ENCODE measurements around the gene PAX8. TPM values are rescaled to one million over a fixed set of nuclear protein-coding genes. Genes with fewer than 3 reads are reported as not detected.

PAX8 gene
- total RNA-seq, 1 experiment from 2014 or later = 3.4 TPM

- H3K79me2 ChIP-seq (ENCODE audit: low read length) = no peaks in the 10 kb centered on the region
- no peak overlapping the region for H3K9ac ChIP-seq (ENCODE audit: low read length)
- CTCF ChIA-PET = no interaction called here
- H4K20me1 ChIP-seq (ENCODE audit: low read length) = no peaks in the 10 kb centered on the region
- ATAC-seq (no peak), DNase-seq (no peak)
- H3K4me2 ChIP-seq (ENCODE audit: low read length) = no peak overlapping the region
- POLR2A ChIA-PET (ENCODE audit: unreplicated experiment) = no interaction called here
- H3F3A ChIP-seq (ENCODE audit: low read length, unreplicated experiment) = no peaks in the 10 kb centered on the region
- H3K36me3 ChIP-seq (ENCODE audit: low read depth, low read length) = no peaks in the 10 kb centered on the region
- H3K27me3 ChIP-seq (ENCODE audit: low read length) = no peaks in the 10 kb centered on the region
- no peaks in the 10 kb centered on the region for H3K9me2 ChIP-seq (replicated peaks; ENCODE audit: low read length)
- no peak overlapping the region for H3K27ac ChIP-seq (ENCODE audit: low read length)
- TF ChIP-seq EZH2phosphoT487 (IDR thresholded peaks at IDR 0.05; ENCODE audit: borderline replicate concordance, low read length) (no peak), CTCF (conservative IDR thresholded peaks at IDR 0.05; ENCODE audit: low read depth, low read length) (no peak), EZH2 (IDR thresholded peaks at IDR 0.05; ENCODE audit: low read length, unreplicated experiment) (no peak)
- BruUV-seq (replicated peaks) = no TSS peak
- intact Hi-C loops (cut with micrococcal nuclease) = no loop called here
- H3K9me3 ChIP-seq (ENCODE audit: low read length) = no peaks in the 10 kb centered on the region
- H3K4me1 ChIP-seq (ENCODE audit: insufficient read depth, low read length) = no peaks in the 10 kb centered on the region
- no peak overlapping the region for H3K4me3 ChIP-seq (ENCODE audit: low read length)
- no peak overlapping the region for H2AFZ ChIP-seq (ENCODE audit: low read length)
Observed at GRCh38 chr2:113186433-113186796, 92.3 kb downstream of the PAX8 start.

- ATAC-seq = no peak
Observed at GRCh38 chr2:113185664-113186432, 92.9 kb downstream of the PAX8 start.

More at GRCh38 chr2:113185664-113186432, 92.9 kb downstream of the PAX8 start:
- H3K27me3 ChIP-seq (ENCODE audit: low read length) = no peaks in the 10 kb centered on the region
- H2AFZ ChIP-seq (ENCODE audit: low read length) = no peak overlapping the region
- H3K9me2 ChIP-seq (replicated peaks; ENCODE audit: low read length) = no peaks in the 10 kb centered on the region
- no peak overlapping the region for H3K9ac ChIP-seq (ENCODE audit: low read length)
- POLR2A ChIA-PET (ENCODE audit: unreplicated experiment) = no interaction called here
- BruUV-seq (replicated peaks) = no TSS peak
- no peak overlapping the region for H3K4me2 ChIP-seq (ENCODE audit: low read length)
- no peaks in the 10 kb centered on the region for H3F3A ChIP-seq (ENCODE audit: low read length, unreplicated experiment)
- H3K36me3 ChIP-seq (ENCODE audit: low read depth, low read length) = no peaks in the 10 kb centered on the region
- H3K4me1 ChIP-seq (ENCODE audit: insufficient read depth, low read length) = no peaks in the 10 kb centered on the region
- no peak for DNase-seq
- no peak overlapping the region for H3K27ac ChIP-seq (ENCODE audit: low read length)
- no peaks in the 10 kb centered on the region for H3K79me2 ChIP-seq (ENCODE audit: low read length)
- H3K4me3 ChIP-seq (ENCODE audit: low read length) = no peak overlapping the region
- no peaks in the 10 kb centered on the region for H3K9me3 ChIP-seq (ENCODE audit: low read length)
- CTCF ChIA-PET = no interaction called here
- H4K20me1 ChIP-seq (ENCODE audit: low read length) = no peaks in the 10 kb centered on the region
- no peak for TF ChIP-seq EZH2phosphoT487 (IDR thresholded peaks at IDR 0.05; ENCODE audit: borderline replicate concordance, low read length)
- TF ChIP-seq CTCF (conservative IDR thresholded peaks at IDR 0.05; ENCODE audit: low read depth, low read length) = no peak
- no peak for TF ChIP-seq EZH2 (IDR thresholded peaks at IDR 0.05; ENCODE audit: low read length, unreplicated experiment)
- intact Hi-C loops (cut with micrococcal nuclease) = no loop called here
